Liver (tissue), 9 donors: ENCODE measurements around the gene BARX2. TPM values are rescaled to one million over a fixed set of nuclear protein-coding genes. Genes with fewer than 3 reads are reported as not detected.

Experiments used
- DNase-seq: peaks from one replicate; pipeline ENCODE4 v3.0.0-alpha.2; 2017; ENCODE audit warnings: low spot score
- H3K27ac ChIP-seq, 2 donors: one replicate each; pipeline ENCODE4 v1.7.0; 2013; ENCODE audit warnings: inconsistent platforms in 2 of 2, low read length in 2 of 2, control low read depth in 1 of 2, low read depth in 1 of 2, mild to moderate bottlenecking in 1 of 2
- H3K27me3 ChIP-seq, 4 donors: one replicate each; pipeline versions ENCODE4 v1.6.1 to v1.7.0; 2013; ENCODE audit warnings: low read length in 3 of 4, inconsistent platforms in 1 of 4, mild to moderate bottlenecking in 1 of 4, moderate library complexity in 1 of 4; ENCODE audit not compliant: control insufficient read depth in 4 of 4, insufficient read depth in 4 of 4
- H3K36me3 ChIP-seq, 4 donors: one replicate each; pipeline versions ENCODE4 v1.6.1 to v1.7.0; 2013; ENCODE audit warnings: low read length in 3 of 4, mild to moderate bottlenecking in 3 of 4, low read depth in 1 of 4, moderate library complexity in 1 of 4; ENCODE audit not compliant: control insufficient read depth in 4 of 4, insufficient read depth in 3 of 4
- H3K4me1 ChIP-seq, 4 donors: one replicate each; pipeline versions ENCODE4 v1.6.1 to v1.7.0; 2013; ENCODE audit warnings: low read length in 3 of 4, mild to moderate bottlenecking in 3 of 4, moderate library complexity in 1 of 4; ENCODE audit not compliant: control insufficient read depth in 4 of 4, insufficient read depth in 4 of 4
- H3K4me3 ChIP-seq, 3 donors: one replicate each; pipeline versions ENCODE4 v1.6.1 to v1.7.0; 2013; ENCODE audit warnings: low read length in 3 of 3, control low read depth in 1 of 3, low read depth in 1 of 3, mild to moderate bottlenecking in 1 of 3
- H3K9ac ChIP-seq, 2 donors: one replicate each; pipeline ENCODE4 v1.7.0; 2013; ENCODE audit warnings: low read length in 2 of 2, mild to moderate bottlenecking in 2 of 2, moderate library complexity in 2 of 2, control low read depth in 1 of 2, low read depth in 1 of 2
- H3K9me3 ChIP-seq, 4 donors: one replicate each; pipeline versions ENCODE4 v1.6.1 to v1.7.0; 2013; ENCODE audit warnings: low read length in 3 of 4; ENCODE audit not compliant: control insufficient read depth in 4 of 4
- EGR1 ChIP-seq, 2 donors: IDR thresholded peaks; 2 replicates each; pipeline ENCODE4 v1.6.1; 2016 to 2018; ENCODE audit warnings: antibody characterized with exemption in 2 of 2, low read depth in 2 of 2
- FOXA1 ChIP-seq: IDR thresholded peaks from 2 replicates; pipeline ENCODE4 v1.6.1; 2016; ENCODE audit warnings: antibody characterized with exemption
- GABPA ChIP-seq, 2 donors: IDR thresholded peaks in 1 of 2; conservative IDR thresholded peaks in 1 of 2; 2 replicates each; pipeline ENCODE4 v1.6.1; 2016; ENCODE audit warnings: antibody characterized with exemption in 2 of 2, mild to moderate bottlenecking in 1 of 2, moderate library complexity in 1 of 2
- HNF4G ChIP-seq: IDR thresholded peaks from 2 replicates; pipeline ENCODE4 v1.6.1; 2016; ENCODE audit warnings: antibody characterized with exemption
- JUND ChIP-seq, 2 donors: IDR thresholded peaks; 2 replicates each; pipeline ENCODE4 v1.6.1; 2016; ENCODE audit warnings: antibody characterized with exemption in 2 of 2
- NR2F2 ChIP-seq: IDR thresholded peaks from 2 replicates; pipeline ENCODE4 v1.6.1; 2016; ENCODE audit warnings: antibody characterized with exemption
- RAD21 ChIP-seq, 2 donors: IDR thresholded peaks; 2 replicates each; pipeline ENCODE4 v1.6.1; 2016; ENCODE audit warnings: antibody characterized with exemption in 2 of 2, mild to moderate bottlenecking in 2 of 2
- RXRA ChIP-seq, 2 donors: IDR thresholded peaks; 2 replicates each; pipeline ENCODE4 v1.6.1; 2017 to 2018; ENCODE audit warnings: antibody characterized with exemption in 2 of 2, mild to moderate bottlenecking in 1 of 2
- SP1 ChIP-seq: IDR thresholded peaks from 2 replicates; pipeline ENCODE4 v1.6.1; 2018; ENCODE audit warnings: antibody characterized with exemption, mild to moderate bottlenecking
- TAF1 ChIP-seq: conservative IDR thresholded peaks from 2 replicates; pipeline ENCODE4 v1.6.1; 2016; ENCODE audit warnings: antibody characterized with exemption, mild to moderate bottlenecking
- YY1 ChIP-seq: IDR thresholded peaks from 2 replicates; pipeline ENCODE4 v1.6.1; 2016; ENCODE audit warnings: antibody characterized with exemption, mild to moderate bottlenecking
- WGBS: extraction: QIAGEN DNeasy Blood & Tissue Kit; methylation state at CpG from one replicate; pipeline ENCODE4 v1.1.7; 2013; 5-methylcytosine and 5-hydroxymethylcytosine counted together
- polyA plus RNA-seq, 2 donors: library from polyadenylated mRNA; stranded (reverse) in 1 of 2; unstranded in 1 of 2; fragments of 200-250 nt in 1 of 2; fragments of >200 nt in 1 of 2; fragmentation: Nextera tagmentation in 1 of 2; extraction: Ambion mirVana in 1 of 2; gene quantifications; one replicate each; pipeline versions ENCODE4 v1.2.1 to v1.2.3, GENCODE V29; 2013 to 2015
- total RNA-seq, 2 donors: library from RNA; depleted of rRNA; stranded (reverse); fragments of >200 nt; gene quantifications; one replicate each; pipeline ENCODE4 v1.2.3, GENCODE V29; 2014
- TF ChIP-seq, protein P1 (sequence below): IDR thresholded peaks from 2 replicates; pipeline ENCODE4 v1.6.1; 2016; ENCODE audit warnings: antibody characterized with exemption
- TF ChIP-seq, protein P2 (sequence below): IDR thresholded peaks from 2 replicates; pipeline ENCODE4 v1.6.1; 2016; ENCODE audit warnings: antibody characterized with exemption
- TF ChIP-seq, protein P3 (sequence below): fragments of 150-350 bp; IDR thresholded peaks from 2 replicates; pipeline ENCODE4 v1.5.1; 2017; ENCODE audit warnings: improper control_type of control experiment, low read depth, low read length; ENCODE audit not compliant: missing input control
- TF ChIP-seq, protein P4 (sequence below): IDR thresholded peaks from 2 replicates; pipeline ENCODE4 v1.6.1; 2016; ENCODE audit warnings: antibody characterized with exemption
- donor health status: healthy.
- donor health status: healthy.
- donor health status: healthy.
- donor health status: healthy.
- donor health status: healthy.

The BARX2 gene
- total and polyA plus RNA-seq, 4 donors = not detected

GRCh38 chr11:129365816-129366215 is 9.8 kb upstream of the BARX2 start:
- H3K4me1 ChIP-seq = peaks cover 0 to 8% (median 2%) of the 10 kb centered on the region in 4 donors
- no peak for DNase-seq
- H3K9ac ChIP-seq = no peak overlapping the region
- no peaks in the 10 kb centered on the region for H3K36me3 ChIP-seq
- no peak overlapping the region for H3K4me3 ChIP-seq
- 61% methylated on average over 1 of the region's 1 CpG for WGBS
- H3K9me3 ChIP-seq = no peaks in the 10 kb centered on the region
- peaks cover 0 to 27% (median 3%) of the 10 kb centered on the region in 4 donors for H3K27me3 ChIP-seq
- TF ChIP-seq HNF4G (no peak), YY1 (no peak), RXRA (IDR thresholded peaks at IDR 0.05) (no peak), NR2F2 (no peak)
- TF ChIP-seq, protein P1, sequence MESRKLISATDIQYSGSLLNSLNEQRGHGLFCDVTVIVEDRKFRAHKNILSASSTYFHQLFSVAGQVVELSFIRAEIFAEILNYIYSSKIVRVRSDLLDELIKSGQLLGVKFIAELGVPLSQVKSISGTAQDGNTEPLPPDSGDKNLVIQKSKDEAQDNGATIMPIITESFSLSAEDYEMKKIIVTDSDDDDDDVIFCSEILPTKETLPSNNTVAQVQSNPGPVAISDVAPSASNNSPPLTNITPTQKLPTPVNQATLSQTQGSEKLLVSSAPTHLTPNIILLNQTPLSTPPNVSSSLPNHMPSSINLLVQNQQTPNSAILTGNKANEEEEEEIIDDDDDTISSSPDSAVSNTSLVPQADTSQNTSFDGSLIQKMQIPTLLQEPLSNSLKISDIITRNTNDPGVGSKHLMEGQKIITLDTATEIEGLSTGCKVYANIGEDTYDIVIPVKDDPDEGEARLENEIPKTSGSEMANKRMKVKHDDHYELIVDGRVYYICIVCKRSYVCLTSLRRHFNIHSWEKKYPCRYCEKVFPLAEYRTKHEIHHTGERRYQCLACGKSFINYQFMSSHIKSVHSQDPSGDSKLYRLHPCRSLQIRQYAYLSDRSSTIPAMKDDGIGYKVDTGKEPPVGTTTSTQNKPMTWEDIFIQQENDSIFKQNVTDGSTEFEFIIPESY = no peak
- TF ChIP-seq, protein P2, sequence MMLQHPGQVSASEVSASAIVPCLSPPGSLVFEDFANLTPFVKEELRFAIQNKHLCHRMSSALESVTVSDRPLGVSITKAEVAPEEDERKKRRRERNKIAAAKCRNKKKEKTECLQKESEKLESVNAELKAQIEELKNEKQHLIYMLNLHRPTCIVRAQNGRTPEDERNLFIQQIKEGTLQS = no peak
- H3K27ac ChIP-seq = no peak overlapping the region

DNA sequence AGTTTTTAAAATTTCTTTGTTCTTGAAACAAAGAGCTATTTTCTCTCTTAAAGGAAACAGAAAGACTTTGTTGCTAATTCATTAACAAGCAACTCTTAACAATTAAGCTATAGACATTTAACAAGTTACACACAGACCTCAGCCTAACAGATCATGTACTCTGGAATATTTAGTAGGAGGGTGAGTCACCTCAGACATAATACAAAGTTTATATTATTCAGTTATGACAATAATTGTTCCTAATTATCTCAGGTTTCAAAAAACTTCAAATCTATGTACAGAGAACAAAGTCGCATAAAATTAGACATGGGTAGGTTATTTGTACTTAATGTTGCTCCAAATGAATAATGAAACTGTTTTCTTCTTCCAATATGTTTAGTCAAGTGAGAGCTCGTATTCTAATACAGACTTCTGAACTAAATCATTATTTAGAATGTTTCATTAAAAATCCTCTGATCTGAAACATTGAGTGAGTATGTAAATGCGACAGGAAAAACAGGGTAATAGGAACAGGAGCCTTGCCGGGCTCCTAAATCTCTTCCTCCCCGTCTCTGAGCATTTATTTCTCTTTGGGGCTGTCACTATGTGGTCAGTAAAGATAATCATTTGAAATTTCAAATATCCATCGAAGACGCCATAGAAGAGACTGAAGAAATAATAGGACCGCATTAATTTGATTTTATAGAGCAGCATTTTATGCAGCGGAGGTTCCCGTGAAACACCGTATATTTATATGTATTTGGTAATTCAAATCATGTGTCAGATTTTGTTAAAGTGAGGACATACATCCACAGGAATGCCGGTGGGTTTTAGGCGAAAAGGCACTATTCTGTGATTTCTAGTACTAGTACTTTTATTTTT is 8.7 kb upstream of the BARX2 start:
- Histone ChIP-seq H3K27ac (no peak overlapping the region), H3K9ac (no peak overlapping the region), H3K36me3 (no peaks in the 10 kb centered on the region), H3K9me3 (no peaks in the 10 kb centered on the region), H3K27me3 (peaks cover 0 to 30% (median 7%) of the 10 kb centered on the region in 4 donors), H3K4me1 (peaks cover 0 to 8% (median 2%) of the 10 kb centered on the region in 4 donors), H3K4me3 (no peak overlapping the region)
- TF ChIP-seq JUND (IDR thresholded peaks at IDR 0.05) (no peak), SP1 (no peak), HNF4G (no peak)
- TF ChIP-seq, protein P1 = no peak
- WGBS = 86% methylated on average over 13 of the region's 13 CpGs
- DNase-seq = no peak

- Histone ChIP-seq H3K9ac (no peak overlapping the region), H3K4me1 (peaks cover 9 to 20% (median 14%) of the 10 kb centered on the region in 4 donors), H3K27ac (no peak overlapping the region), H3K4me3 (no peak overlapping the region), H3K9me3 (no peaks in the 10 kb centered on the region), H3K27me3 (peaks cover 2 to 21% (median 10%) of the 10 kb centered on the region in 4 donors), H3K36me3 (no peaks in the 10 kb centered on the region)
- no peak for DNase-seq
- WGBS = 36% methylated on average over 4 of the region's 4 CpGs
- TF ChIP-seq NR2F2 = no peak
- no peak for TF ChIP-seq YY1
- TF ChIP-seq, protein P2 = no peak
- TF ChIP-seq TAF1 = no peak
- no peak for TF ChIP-seq GABPA (IDR thresholded peaks at IDR 0.05 in 1 of 2, conservative IDR thresholded peaks at IDR 0.05 in 1 of 2)
- TF ChIP-seq RAD21 (IDR thresholded peaks at IDR 0.05) = no peak
- TF ChIP-seq, protein P3, sequence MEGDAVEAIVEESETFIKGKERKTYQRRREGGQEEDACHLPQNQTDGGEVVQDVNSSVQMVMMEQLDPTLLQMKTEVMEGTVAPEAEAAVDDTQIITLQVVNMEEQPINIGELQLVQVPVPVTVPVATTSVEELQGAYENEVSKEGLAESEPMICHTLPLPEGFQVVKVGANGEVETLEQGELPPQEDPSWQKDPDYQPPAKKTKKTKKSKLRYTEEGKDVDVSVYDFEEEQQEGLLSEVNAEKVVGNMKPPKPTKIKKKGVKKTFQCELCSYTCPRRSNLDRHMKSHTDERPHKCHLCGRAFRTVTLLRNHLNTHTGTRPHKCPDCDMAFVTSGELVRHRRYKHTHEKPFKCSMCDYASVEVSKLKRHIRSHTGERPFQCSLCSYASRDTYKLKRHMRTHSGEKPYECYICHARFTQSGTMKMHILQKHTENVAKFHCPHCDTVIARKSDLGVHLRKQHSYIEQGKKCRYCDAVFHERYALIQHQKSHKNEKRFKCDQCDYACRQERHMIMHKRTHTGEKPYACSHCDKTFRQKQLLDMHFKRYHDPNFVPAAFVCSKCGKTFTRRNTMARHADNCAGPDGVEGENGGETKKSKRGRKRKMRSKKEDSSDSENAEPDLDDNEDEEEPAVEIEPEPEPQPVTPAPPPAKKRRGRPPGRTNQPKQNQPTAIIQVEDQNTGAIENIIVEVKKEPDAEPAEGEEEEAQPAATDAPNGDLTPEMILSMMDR = no peak
- TF ChIP-seq, protein P4, sequence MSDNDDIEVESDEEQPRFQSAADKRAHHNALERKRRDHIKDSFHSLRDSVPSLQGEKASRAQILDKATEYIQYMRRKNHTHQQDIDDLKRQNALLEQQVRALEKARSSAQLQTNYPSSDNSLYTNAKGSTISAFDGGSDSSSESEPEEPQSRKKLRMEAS = no peak
- TF ChIP-seq FOXA1 = no peak
- no peak for TF ChIP-seq EGR1 (IDR thresholded peaks at IDR 0.05; ENCODE audit: low read depth in 2 of 2)
- TF ChIP-seq JUND (IDR thresholded peaks at IDR 0.05) = no peak
- no peak for TF ChIP-seq RXRA (IDR thresholded peaks at IDR 0.05)
- TF ChIP-seq SP1 = no peak
- TF ChIP-seq, protein P1 = no peak
These were observed 6.6 kb upstream of the BARX2 start for GRCh38 chr11:129368889-129369672.
